ENCODE results near the gene EPHA8.

EPHA8 gene

GRCh38 chr1:22613951-22614350, 50.7 kb downstream of the EPHA8 start:
- no peak for DNase-seq (ENCODE audit: low read depth in 1 of 2, low spot score in 1 of 2)

GRCh38 chr1:22615886-22616285, 52.6 kb downstream of the EPHA8 start:
- DNase-seq (ENCODE audit: low read depth in 1 of 2, low spot score in 1 of 2) = no peak

DNA sequence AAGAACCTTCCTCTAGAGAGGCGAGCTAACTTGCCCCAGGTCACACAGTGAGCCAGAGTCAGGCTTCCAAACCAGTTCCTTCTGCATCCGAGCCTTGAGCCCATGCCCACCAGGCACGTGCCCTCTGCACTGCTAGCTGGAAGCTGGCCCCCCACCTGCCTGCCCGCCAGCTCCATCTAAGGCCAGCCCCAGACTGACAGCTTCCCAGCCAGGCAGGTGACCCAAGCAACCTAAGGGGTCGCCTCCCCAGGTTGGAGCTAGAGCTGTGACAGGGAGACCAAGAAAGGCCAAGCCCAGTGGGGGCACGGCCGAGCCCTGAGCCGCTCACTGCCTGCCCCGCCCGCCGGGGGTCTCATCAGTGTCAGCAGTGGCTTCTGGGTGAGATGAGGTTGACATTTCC, 53.3 kb downstream of the EPHA8 start:
- no peak for DNase-seq (ENCODE audit: low read depth in 1 of 2, low spot score in 1 of 2)

DNA sequence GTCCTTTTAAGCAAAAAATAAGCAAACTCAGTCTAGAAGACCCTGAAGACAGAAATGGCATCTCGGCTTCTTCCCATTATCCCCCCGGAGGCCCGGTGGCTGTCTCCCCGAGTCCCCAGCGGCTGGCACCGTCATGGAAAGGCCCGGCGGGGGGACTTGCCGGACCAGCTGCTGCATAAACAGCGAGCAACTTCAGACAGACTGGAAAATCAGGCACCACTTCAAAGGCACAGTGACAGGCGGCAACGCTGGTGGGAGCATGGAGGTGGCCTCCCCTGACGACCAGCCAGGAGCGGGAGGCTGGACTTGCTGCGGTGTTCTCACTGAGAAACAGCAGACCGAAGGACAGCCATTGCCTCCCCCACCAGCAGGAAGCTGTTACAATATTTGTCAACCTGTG, 54.8 kb downstream of the EPHA8 start:
- DNase-seq (ENCODE audit: low read depth in 1 of 2, low spot score in 1 of 2) = no peak

- DNase-seq (ENCODE audit: low read depth in 1 of 2, low spot score in 1 of 2) = no peak
These were observed 56.0 kb downstream of the EPHA8 start for GRCh38 chr1:22619252-22619651.

GRCh38 chr1:22619798-22620197, 56.5 kb downstream of the EPHA8 start:
- no peak for DNase-seq (ENCODE audit: low read depth in 1 of 2, low spot score in 1 of 2)

DNA sequence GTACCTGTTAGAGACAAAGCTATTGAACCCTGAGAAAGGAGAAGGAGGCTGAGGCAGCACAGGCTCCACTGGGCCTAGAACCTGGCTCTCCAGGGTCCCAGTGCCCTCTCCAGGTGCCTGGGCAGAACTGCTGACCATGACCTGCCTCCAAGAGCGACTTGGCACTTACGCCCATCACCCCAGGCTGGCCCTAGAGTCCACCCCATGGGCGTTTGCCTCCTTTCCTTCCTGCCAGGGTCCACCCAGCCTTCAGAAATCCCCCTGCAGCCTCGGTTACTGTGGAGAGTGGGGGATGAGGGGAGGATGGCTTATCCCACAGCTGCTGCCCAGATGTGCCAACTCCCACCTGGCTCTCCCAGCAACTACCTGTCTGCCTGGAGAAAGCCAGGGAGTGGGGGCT, 58.5 kb downstream of the EPHA8 start:
- DNase-seq (ENCODE audit: low read depth in 1 of 2, low spot score in 1 of 2) = no peak

- no peak for DNase-seq (ENCODE audit: low read depth in 1 of 2, low spot score in 1 of 2)
These were observed 62.1 kb downstream of the EPHA8 start for GRCh38 chr1:22625262-22625925.

GRCh38 chr1:22626237-22627157, 63.2 kb downstream of the EPHA8 start:
- DNase-seq (ENCODE audit: low read depth in 1 of 2, low spot score in 1 of 2) = no peak

- DNase-seq (ENCODE audit: low read depth in 1 of 2, low spot score in 1 of 2) = no peak
These were observed 64.0 kb downstream of the EPHA8 start for GRCh38 chr1:22627331-22627730.

- DNase-seq (ENCODE audit: low read depth in 1 of 2, low spot score in 1 of 2) = no peak
These were observed 65.6 kb downstream of the EPHA8 start for GRCh38 chr1:22628698-22629444.

GRCh38 chr1:22629886-22630285, 66.6 kb downstream of the EPHA8 start:
- no peak for DNase-seq (ENCODE audit: low read depth in 1 of 2, low spot score in 1 of 2)

DNA sequence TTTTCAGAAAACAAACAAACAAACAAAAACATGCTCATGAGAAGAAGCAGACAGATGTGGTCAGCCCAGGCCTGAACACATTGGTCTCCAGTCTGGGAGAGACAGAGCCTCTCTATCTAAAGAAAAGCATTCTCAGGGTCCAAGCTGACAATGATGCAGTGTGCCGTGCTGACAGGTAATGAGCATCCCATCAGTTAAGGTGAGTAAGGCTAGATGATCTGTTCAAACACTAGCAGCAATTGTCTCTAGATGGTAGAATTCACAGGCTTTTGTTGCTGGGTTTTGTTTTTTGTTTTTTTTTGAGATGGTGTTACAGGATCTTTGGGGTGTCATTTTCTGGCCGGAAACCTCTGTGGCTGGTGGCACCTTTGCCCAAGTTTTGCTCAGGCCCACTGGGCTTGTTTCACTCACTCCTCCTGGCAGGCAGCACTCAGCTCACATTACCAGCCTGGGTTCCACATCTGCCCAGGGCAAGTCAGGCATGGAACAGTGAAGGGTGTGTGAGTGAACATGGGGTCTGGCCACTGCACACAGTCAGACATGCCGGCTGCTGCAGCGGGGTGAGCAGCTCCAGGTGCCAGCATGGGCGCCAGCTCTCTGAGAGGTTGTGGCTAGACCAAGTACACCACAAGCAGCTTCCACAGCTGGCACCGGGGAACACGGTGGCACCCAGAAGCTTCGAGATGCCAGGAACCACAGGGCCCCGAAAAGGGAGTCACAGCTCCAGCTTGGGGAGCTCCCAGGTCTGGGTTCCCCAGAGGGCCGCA, 70.6 kb downstream of the EPHA8 start:
- DNase-seq (ENCODE audit: low read depth in 1 of 2, low spot score in 1 of 2) = no peak

DNA sequence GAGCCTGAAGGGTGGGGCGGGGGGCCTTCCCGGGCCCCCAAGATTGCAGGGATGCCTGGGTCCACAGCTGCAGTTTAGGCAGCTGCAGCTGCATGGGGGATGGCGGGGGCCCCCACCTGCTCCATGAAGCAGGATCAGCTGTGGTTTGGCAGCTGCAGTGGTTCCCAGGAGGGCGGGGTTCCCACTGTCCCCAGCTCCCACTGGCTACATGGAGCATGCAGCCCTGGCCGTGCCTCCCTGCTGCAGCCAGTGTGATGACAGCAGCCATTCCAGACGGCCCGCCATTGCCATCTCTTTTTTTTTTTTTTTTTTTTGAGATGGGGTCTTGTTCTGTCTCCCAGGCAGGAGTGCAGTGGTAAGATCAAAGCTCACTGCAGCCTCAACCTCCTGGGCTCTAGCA, 72.1 kb downstream of the EPHA8 start:
- DNase-seq (ENCODE audit: low read depth in 1 of 2, low spot score in 1 of 2) = no peak

DNA sequence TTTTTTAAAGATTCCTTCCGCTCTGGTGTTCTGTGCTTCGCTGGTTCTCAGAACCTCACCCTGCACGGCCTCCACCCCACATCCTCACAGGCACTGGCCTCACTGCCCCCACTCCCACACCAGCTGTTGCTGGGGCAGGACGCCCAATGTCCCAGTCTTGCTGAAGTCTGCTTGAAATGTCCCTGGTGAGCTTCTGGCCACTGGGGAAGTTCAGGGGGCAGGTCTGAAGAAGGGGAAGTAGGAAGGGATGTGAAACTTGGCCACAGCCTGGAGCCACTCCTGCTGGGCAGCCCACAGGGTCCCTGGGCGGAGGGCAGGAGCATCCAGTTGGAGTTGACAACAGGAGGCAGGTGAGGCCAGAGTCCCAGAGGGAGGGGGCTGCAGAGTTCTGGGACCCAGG, 73.1 kb downstream of the EPHA8 start, which contains the start of gene C1QA:
C1QA (plus strand) TSS at position 276 of the 400 bp plus-strand sequence. CDS start 989 bp downstream, outside the sequence.
- DNase-seq (ENCODE audit: low read depth in 1 of 2, low spot score in 1 of 2) = no peak

- DNase-seq (ENCODE audit: low read depth in 1 of 2, low spot score in 1 of 2) = no peak
These were observed 73.6 kb downstream of the EPHA8 start for GRCh38 chr1:22636927-22637326.

DNA sequence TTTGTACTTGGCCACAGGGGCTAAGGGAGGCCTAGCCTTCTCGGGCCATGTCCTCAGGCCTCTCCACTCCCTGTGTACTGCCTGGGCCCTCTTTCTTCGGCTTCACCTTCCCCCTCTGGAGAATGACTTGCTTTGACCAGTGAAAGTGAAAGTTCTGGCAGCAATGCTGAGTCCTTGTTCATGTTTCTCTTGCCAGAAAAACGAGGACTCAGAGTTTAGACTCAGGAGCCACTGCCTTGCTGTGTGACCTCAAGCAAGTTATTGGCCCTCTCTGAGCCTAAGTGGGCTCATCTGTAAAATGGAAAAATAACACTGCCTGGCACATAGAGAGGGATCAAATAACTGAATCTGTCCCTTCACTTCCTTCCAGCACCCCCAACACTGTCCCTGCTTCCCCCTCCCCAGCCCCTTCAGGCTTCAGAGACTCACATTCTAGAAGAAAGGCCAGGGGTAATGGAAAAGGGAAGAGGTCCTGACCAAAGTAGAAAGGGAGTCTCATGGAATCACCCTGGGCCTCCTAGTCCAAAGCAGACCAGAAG, 74.7 kb downstream of the EPHA8 start:
- DNase-seq (ENCODE audit: low read depth in 1 of 2, low spot score in 1 of 2) = no peak

DNA sequence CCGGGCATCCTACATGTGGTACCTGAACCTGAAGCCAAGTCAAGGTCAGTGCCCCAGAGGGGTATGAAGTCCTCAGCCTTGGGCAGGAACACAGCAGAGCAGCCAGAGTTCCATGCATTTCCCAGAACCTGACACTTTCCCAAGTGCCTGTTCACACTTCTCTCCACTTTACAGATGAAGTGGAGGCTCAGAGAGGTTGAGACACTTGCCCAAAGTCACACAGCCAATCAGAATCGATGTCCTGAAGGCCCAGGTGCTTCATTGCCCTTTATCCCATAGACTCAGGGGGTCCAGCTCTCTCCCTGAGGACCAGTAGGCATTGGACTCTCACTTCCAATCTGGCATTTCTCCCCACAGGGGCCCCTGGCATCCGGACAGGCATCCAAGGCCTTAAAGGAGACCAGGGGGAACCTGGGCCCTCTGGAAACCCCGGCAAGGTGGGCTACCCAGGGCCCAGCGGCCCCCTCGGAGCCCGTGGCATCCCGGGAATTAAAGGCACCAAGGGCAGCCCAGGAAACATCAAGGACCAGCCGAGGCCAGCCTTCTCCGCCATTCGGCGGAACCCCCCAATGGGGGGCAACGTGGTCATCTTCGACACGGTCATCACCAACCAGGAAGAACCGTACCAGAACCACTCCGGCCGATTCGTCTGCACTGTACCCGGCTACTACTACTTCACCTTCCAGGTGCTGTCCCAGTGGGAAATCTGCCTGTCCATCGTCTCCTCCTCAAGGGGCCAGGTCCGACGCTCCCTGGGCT, 75.4 kb downstream of the EPHA8 start:
- DNase-seq (ENCODE audit: low read depth in 1 of 2, low spot score in 1 of 2) = no peak

DNA sequence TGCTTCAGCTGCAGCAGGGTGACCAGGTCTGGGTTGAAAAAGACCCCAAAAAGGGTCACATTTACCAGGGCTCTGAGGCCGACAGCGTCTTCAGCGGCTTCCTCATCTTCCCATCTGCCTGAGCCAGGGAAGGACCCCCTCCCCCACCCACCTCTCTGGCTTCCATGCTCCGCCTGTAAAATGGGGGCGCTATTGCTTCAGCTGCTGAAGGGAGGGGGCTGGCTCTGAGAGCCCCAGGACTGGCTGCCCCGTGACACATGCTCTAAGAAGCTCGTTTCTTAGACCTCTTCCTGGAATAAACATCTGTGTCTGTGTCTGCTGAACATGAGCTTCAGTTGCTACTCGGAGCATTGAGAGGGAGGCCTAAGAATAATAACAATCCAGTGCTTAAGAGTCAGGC, 76.0 kb downstream of the EPHA8 start:
- no peak for DNase-seq (ENCODE audit: low read depth in 1 of 2, low spot score in 1 of 2)

DNA sequence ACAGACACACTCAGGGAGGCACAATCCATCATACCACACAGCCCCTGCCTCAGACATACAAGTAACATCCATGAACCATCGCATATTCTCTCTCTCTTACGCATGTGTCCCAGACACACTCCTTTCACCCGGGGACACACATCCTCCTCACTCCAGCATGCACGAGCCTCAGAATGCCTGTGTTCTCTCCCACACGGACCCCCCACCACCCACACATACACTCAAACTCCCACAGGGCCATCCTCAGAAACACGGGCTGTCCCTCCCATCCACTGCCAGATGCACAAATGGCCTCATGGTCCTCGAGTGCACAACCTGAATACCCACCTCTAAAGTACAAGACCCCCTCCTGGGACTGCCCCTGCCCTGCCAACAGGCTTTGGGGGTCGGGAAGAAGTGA, 78.0 kb downstream of the EPHA8 start:
- DNase-seq (ENCODE audit: low read depth in 1 of 2, low spot score in 1 of 2) = no peak

Measured in activated CD4-positive, alpha-beta T cell treated with anti-CD3 and anti-CD28 coated beads, Interleukin-2, amount 50 U/mL, for 24 hours (primary cell).